Gastroesophageal sphincter (tissue), 4 donors: ENCODE results near the gene UMODL1. TPM values are rescaled to one million over a fixed set of nuclear protein-coding genes. Genes with fewer than 3 reads are reported as not detected.

Experiments used
- ATAC-seq: fragments of 150-250 bp; one replicate; pipeline ENCODE4 v1.9.1; 2016; ENCODE audit warnings: mild to moderate bottlenecking, moderate library complexity
- H3K27ac ChIP-seq, 4 donors: fragments of 200-600 bp; sonication (generic) in 3 of 4; 1 replicate in 3 of 4; 2 replicates in 1 of 4; pipeline ENCODE4 v1.5.1; 2016 to 2019
- H3K27me3 ChIP-seq: fragments of 200-600 bp; sonication (generic); one replicate; pipeline ENCODE4 v1.5.1; 2019
- H3K36me3 ChIP-seq, 2 donors: fragments of 200-600 bp; sonication (generic); one replicate each; pipeline ENCODE4 v1.5.1; 2019; ENCODE audit warnings: control low read depth in 1 of 2
- H3K4me1 ChIP-seq, 3 donors: fragments of 200-600 bp; sonication (generic); 1 replicate in 2 of 3; 2 replicates in 1 of 3; pipeline ENCODE4 v1.5.1; 2016 to 2019; ENCODE audit warnings: control low read depth in 2 of 3
- H3K4me3 ChIP-seq, 2 donors: fragments of 200-600 bp; sonication (generic); one replicate each; pipeline ENCODE4 v1.5.1; 2019; ENCODE audit warnings: mild to moderate bottlenecking in 1 of 2, moderate library complexity in 1 of 2
- H3K9me3 ChIP-seq, 3 donors: fragments of 200-600 bp; sonication (generic); one replicate each; pipeline ENCODE4 v1.5.1; 2017 to 2019; ENCODE audit warnings: control low read depth in 2 of 3
- EP300 ChIP-seq: sonication (generic); formaldehyde crosslinking; IDR thresholded peaks from one replicate; pipeline ENCODE4 v1.6.1; 2017; ENCODE audit warnings: antibody characterized with exemption, mild to moderate bottlenecking
- POLR2A ChIP-seq, 2 donors: fragments of 450-650 bp; IDR thresholded peaks; one replicate each; pipeline ENCODE4 v1.6.1; 2017; ENCODE audit warnings: antibody characterized with exemption in 2 of 2, mild to moderate bottlenecking in 2 of 2, moderate library complexity in 1 of 2
- POLR2AphosphoS5 ChIP-seq: sonication (generic); formaldehyde crosslinking; IDR thresholded peaks from one replicate; pipeline ENCODE4 v1.6.1; 2017; ENCODE audit warnings: antibody characterized with exemption
- WGBS, 2 donors: methylation state at CpG; one replicate each; pipeline ENCODE4 v1.1.5; 2018; ENCODE audit warnings: low coverage in 1 of 2; 5-methylcytosine and 5-hydroxymethylcytosine counted together
- total RNA-seq, 4 donors: library from RNA; depleted of rRNA; stranded (reverse); fragments of >200 nt; gene quantifications; one replicate each; pipeline ENCODE4 v1.1.0, GENCODE V29; 2016
- TF ChIP-seq, protein P1 (sequence below), 4 experiments: fragments of 200-600 bp in 2 of 4; fragments of 450-650 bp in 2 of 4; sonication (generic) in 1 of 4; IDR thresholded peaks; one replicate each; pipeline ENCODE4 v1.5.1; 2017 to 2019; ENCODE audit warnings: antibody characterized with exemption in 4 of 4, mild to moderate bottlenecking in 2 of 4, moderate library complexity in 2 of 4

Gene UMODL1
- total RNA-seq, 4 donors from 2014 or later: not detected

DNA sequence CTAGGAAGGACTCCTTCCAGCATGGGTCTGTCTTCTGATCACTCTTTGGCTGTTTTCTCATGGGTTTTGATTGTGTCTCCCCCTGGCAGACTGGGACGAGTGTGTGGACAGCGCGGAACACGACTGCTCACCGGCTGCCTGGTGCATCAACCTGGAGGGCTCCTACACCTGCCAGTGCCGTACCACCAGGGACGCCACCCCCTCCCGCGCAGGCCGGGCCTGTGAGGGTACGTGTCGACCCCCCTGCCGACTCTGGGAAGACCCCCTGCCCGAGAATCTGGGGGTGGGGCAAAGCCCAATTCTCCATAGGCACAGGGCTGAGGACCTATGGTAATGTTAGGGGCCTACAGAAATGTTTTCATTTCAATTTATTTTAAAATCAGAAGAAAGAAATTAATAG lies 38.4 kb downstream of the UMODL1 start:
- ATAC-seq: no peak
- Histone ChIP-seq H3K27me3 (peaks cover 58% of the 10 kb centered on the region), H3K27ac (no peak overlapping the region), H3K36me3 (no peaks in the 10 kb centered on the region), H3K4me1 (peaks cover 0 to 15% (median 0%) of the 10 kb centered on the region in 3 donors), H3K9me3 (no peaks in the 10 kb centered on the region), H3K4me3 (no peak overlapping the region)
- TF ChIP-seq, protein P1, sequence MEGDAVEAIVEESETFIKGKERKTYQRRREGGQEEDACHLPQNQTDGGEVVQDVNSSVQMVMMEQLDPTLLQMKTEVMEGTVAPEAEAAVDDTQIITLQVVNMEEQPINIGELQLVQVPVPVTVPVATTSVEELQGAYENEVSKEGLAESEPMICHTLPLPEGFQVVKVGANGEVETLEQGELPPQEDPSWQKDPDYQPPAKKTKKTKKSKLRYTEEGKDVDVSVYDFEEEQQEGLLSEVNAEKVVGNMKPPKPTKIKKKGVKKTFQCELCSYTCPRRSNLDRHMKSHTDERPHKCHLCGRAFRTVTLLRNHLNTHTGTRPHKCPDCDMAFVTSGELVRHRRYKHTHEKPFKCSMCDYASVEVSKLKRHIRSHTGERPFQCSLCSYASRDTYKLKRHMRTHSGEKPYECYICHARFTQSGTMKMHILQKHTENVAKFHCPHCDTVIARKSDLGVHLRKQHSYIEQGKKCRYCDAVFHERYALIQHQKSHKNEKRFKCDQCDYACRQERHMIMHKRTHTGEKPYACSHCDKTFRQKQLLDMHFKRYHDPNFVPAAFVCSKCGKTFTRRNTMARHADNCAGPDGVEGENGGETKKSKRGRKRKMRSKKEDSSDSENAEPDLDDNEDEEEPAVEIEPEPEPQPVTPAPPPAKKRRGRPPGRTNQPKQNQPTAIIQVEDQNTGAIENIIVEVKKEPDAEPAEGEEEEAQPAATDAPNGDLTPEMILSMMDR (IDR thresholded peaks at IDR 0.05): no peak
- TF ChIP-seq POLR2A (IDR thresholded peaks at IDR 0.05) (no peak), POLR2AphosphoS5 (no peak)
- 93% methylated on average over 3 of the region's 14 CpGs; no CpG with 5 or more reads in 1 of the 2 donors for WGBS, 2 donors

DNA sequence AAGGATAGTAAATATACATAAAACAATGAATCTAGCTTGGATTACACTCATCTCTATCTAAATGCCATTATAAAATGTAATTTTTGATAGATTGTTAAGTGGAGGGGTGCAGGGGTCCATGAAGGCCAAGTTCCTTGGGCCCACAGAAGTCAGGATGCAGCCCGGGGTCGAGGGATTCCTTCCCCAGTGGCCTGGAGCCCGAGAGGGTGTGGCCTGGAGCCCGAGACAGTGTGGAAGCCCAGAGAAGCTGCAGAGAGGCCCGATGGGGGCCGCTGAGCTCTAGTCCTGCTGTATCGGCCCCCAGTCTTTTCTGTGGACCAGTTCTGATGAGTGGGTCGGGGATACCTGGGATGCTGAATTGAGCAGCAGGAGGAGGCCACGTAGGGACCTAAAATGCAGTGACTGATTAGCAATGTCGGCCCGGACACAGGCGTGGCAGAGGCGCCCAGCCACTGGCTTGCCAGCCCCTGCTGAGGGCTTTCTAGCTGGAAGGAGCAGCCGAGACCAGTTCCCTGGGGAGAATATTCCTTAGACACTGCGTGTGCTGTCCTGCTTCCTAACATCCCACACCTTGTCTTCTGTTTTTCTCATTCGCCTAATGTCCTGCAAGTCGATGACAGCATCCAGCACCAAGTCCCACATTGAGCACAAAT lies 38.9 kb downstream of the UMODL1 start:
- no peaks in the 10 kb centered on the region for H3K9me3 ChIP-seq
- H3K4me1 ChIP-seq: peaks cover 0 to 15% (median 0%) of the 10 kb centered on the region in 3 donors
- no peak for TF ChIP-seq POLR2AphosphoS5
- TF ChIP-seq POLR2A (IDR thresholded peaks at IDR 0.05): no peak
- no peak for TF ChIP-seq EP300
- TF ChIP-seq, protein P1 (IDR thresholded peaks at IDR 0.05): no peak
- no peak overlapping the region for H3K27ac ChIP-seq
- WGBS, 2 donors: 67% methylated on average over 9 of the region's 17 CpGs; no CpG with 5 or more reads in 1 of the 2 donors
- no peak overlapping the region for H3K4me3 ChIP-seq
- no peak for ATAC-seq
- H3K36me3 ChIP-seq: no peaks in the 10 kb centered on the region
- H3K27me3 ChIP-seq: peaks cover 62% of the 10 kb centered on the region

DNA sequence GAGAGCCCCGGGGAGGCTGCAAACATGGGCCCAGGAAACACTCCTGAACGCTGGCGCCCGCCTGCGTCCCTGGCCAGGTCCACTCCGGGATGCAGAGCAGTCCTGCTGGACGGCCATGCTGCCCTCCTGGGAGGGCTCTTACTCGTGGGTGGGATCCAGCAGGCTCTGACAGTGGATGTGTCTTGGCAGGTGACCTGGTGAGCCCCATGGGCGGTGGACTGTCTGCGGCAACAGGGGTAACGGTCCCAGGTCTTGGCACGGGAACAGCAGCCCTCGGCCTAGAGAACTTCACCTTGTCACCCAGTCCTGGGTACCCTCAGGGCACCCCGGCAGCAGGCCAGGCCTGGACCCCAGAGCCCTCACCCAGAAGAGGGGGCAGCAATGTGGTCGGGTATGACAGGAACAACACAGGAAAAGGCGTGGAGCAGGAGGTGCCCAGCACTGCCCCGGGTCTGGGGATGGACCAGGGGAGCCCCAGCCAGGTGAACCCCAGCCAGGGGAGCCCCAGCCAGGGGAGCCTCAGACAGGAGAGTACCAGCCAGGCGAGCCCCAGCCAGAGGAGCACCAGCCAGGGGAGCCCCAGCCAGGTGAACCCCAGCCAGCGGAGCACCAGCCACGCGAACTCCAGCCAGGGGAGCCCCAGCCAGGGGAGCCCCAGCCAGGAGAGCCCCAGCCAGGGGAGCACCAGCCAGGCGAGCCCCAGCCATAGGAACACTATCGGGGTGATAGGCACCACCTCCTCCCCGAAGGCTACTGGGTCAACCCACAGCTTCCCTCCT lies 39.8 kb downstream of the UMODL1 start:
- 47 to 100% methylated on average over 1 to 3 of the region's 24 CpGs for WGBS, 2 donors
- peaks cover 69% of the 10 kb centered on the region for H3K27me3 ChIP-seq

GRCh38 chr21:42111470-42111743 lies 40.3 kb downstream of the UMODL1 start:
- TF ChIP-seq EP300 (no peak), POLR2A (IDR thresholded peaks at IDR 0.05) (no peak), POLR2AphosphoS5 (no peak)
- TF ChIP-seq, protein P1 (IDR thresholded peaks at IDR 0.05): no peak
- ATAC-seq: no peak
- Histone ChIP-seq H3K4me1 (peaks cover 0 to 15% (median 0%) of the 10 kb centered on the region in 3 donors), H3K36me3 (no peaks in the 10 kb centered on the region), H3K9me3 (no peaks in the 10 kb centered on the region), H3K4me3 (no peak overlapping the region), H3K27me3 (peaks cover 71% of the 10 kb centered on the region), H3K27ac (no peak overlapping the region)
- WGBS, 2 donors: 88% methylated on average over 2 of the region's 8 CpGs; no CpG with 5 or more reads in 1 of the 2 donors

More for the DNA sequence above, 39.8 kb downstream of the UMODL1 start:
- Histone ChIP-seq H3K4me1 (peaks cover 0 to 15% (median 0%) of the 10 kb centered on the region in 3 donors), H3K9me3 (no peaks in the 10 kb centered on the region), H3K27ac (no peak overlapping the region), H3K36me3 (no peaks in the 10 kb centered on the region), H3K4me3 (no peak overlapping the region)
- ATAC-seq: no peak
- TF ChIP-seq, protein P1 (IDR thresholded peaks at IDR 0.05): no peak
- no peak for TF ChIP-seq POLR2A (IDR thresholded peaks at IDR 0.05)
- TF ChIP-seq EP300: no peak
- no peak for TF ChIP-seq POLR2AphosphoS5
